Stimulated activated CD8-positive, alpha-beta memory T cell treated with anti-CD3 and anti-CD28 coated beads, Interleukin-7, amount 100 ng/mL, for 48 hours (primary cell): ENCODE measurements around the gene SNTG2.
"Not testable (repeated sequence)": the region's sequence is repeated elsewhere in the genome, so short reads cannot be mapped to it uniquely, and the experiment has no call there.

Experiments used
- DNase-seq, 2 donors: peaks; one replicate each; pipeline ENCODE4 v3.0.0-alpha.2; 2020; ENCODE audit warnings: low read depth in 1 of 2; ENCODE audit errors: extremely low read depth in 1 of 2

SNTG2 gene

GRCh38 chr2:1400943-1401735, 450.5 kb downstream of the SNTG2 start:
- no peak for DNase-seq

DNA sequence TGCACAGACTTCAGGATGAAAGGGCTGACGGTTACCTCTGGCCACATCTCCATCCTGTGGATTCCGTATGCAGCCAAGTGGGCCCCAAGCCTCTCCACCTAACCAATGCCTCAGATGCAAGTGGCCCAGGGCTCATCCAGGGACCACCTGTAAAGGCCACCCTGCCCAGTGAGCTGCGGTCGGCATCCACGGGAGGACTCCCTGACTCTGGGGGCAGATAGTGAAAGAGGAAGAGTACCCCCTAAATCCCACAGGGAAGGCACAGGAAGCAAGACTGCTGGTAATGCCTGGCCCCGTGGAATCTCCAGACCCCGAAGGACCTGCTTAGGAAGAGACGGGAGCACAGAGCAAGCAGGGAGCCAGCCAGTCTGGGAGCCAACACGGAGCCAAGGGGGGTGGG, 451.4 kb downstream of the SNTG2 start:
- DNase-seq, result no peak

GRCh38 chr2:1403565-1403964, 452.9 kb downstream of the SNTG2 start:
- DNase-seq, result no peak

DNA sequence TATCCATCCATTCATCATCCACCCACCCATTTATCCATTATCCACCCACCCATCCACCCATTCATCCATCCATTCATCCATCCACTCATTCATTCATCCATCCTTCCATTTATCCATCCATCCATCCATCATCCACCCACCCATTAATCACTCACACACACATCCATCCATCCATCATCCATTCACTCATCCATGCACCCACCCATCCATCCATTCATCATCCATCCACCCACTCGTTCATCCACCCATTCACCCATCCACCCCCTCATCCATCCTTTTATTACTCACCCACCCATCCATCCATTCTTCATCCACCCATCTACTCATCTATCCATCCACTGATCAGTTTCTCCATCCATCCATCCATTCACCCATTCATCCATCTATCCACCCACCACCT, 454.5 kb downstream of the SNTG2 start:
- no peak for DNase-seq

DNA sequence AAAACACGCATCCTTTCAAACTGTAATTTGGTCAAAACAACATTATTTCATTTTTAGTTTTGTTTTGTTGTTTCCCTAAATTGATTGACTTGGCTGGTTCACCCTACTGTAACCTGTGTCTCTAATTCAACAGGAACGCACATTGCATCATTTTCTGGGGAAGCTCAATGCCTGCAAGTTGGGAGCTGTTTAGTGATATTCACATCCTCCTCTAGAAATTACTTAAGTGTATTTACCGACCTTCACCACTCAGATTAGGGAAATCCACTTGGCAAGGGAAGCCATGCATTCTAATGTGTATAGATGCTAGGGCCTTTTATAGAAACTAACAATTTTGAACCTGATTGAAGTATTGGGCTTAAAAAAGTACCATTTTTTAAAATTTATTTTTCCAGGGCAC, 455.3 kb downstream of the SNTG2 start:
- DNase-seq, result no peak

DNA sequence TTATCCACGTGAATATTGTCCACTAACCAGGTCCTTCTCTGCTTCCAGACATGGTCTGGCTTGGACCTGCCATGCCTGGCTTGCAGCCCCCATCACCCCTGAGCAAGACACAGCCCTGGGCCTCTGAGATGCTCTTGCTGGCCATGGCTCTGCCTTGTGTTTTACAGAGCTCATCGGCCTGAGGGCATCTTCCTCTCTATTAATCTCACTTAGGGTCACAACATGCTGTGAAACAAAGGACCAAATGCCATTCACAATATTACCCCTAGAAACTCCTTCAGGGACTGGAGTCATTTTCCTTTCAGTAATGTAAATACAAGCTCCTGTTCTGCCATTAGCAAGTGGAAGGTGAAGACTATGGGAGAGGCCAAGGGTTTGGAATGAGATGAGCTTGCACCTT, 455.8 kb downstream of the SNTG2 start:
- no peak for DNase-seq

- no peak for DNase-seq
Measured at GRCh38 chr2:1407950-1408675, 457.5 kb downstream of the SNTG2 start.

- no peak for DNase-seq
Measured at GRCh38 chr2:1413156-1413710, 462.6 kb downstream of the SNTG2 start, which contains the start of gene TPO. TPO (plus strand) TSS chr2:1413463; CDS start chr2:1414409, 946 bp downstream.

DNA sequence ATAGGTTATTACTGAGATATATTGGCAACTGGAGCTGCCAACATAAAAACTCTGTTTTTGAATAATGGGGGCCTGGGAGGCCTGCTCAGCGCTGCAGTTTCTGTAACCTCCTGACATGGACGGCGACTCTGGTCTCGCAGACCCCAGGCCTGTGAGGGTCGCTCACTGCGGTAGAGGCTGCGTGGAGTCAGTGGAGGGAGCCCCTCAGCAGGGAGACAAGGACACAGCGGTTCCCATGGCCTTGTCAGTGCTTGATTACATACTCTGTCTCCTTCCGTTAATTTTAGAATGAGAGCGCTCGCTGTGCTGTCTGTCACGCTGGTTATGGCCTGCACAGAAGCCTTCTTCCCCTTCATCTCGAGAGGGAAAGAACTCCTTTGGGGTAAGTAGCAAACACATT, 463.5 kb downstream of the SNTG2 start:
- DNase-seq, result no peak

DNA sequence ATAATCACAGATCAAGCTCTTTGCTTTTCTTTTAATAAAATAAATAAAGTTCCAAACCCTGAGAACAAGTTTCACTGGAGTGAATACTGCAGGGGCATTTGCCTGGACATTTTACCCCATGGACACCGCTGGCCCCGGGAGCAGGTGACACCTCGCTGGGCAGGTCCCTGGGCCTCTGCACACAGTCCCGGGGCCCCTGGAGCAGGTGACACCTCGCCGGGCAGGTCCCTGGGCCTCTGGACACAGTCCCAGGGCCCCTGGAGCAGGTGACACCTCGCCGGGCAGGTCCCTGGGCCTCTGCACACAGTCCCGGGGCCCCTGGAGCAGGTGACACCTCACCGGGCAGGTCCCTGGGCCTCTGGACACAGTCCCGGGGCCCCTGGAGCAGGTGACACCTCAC, 464.3 kb downstream of the SNTG2 start:
- not testable (repeated sequence) for DNase-seq

- DNase-seq, result no peak
Measured at GRCh38 chr2:1415501-1415900, 464.9 kb downstream of the SNTG2 start.
